D341Med (cell line): ENCODE data around the gene GGTLC2.
A peak's percentile ranks its signal among the peaks of the same experiment; 100 is the strongest.

Experiments used
- DNase-seq: peaks from one replicate; pipeline ENCODE4 v3.0.0; 2012; ENCODE audit warnings: low spot score

GGTLC2 gene

DNA sequence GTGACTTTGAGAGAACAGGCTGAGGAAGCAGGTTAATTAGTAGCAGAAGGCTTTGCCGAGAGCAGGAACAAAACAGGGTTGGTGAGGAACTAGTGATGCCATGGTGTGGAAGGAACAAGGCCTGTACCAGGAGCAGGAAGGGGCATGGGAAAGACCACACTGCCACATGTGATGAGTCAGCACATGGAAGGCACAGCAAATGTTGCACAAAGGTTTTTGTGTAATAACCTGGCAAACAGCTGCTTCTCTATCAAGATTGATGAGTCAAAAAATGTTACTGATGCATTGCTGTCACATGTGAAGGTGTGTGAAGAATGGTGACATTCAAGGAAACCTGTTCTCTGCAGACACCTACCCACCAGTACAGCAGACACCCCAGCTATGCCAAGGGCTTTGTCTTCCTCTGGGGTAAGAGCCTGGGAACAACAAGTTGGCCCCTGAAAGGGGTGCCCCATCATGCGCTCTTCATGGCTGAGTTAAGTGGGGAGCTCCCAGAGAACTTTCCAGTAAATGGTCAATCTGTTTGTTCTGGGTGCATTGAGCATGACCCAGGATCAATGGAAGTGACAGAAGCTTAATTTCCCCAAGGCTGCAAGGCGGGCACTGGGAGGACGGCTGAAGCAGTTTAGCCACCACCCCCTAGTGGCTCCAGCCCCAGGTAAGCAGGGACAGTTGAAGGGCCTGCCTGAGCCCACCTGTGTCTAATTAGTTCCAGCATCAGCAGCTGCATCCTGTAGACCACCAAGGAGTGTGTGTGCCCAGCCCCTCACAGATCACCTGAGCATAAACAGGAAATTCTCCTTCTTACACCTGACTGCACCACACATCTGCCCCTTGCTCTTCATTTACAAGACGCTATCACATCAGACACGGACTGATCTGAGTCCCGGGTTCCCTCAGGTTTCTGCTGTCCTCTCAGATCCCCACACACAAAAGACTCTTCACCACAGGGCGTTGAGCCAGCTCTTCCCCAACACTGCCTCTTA, 47.6 kb downstream of the GGTLC2 start:
- DNase-seq: no peak

DNA sequence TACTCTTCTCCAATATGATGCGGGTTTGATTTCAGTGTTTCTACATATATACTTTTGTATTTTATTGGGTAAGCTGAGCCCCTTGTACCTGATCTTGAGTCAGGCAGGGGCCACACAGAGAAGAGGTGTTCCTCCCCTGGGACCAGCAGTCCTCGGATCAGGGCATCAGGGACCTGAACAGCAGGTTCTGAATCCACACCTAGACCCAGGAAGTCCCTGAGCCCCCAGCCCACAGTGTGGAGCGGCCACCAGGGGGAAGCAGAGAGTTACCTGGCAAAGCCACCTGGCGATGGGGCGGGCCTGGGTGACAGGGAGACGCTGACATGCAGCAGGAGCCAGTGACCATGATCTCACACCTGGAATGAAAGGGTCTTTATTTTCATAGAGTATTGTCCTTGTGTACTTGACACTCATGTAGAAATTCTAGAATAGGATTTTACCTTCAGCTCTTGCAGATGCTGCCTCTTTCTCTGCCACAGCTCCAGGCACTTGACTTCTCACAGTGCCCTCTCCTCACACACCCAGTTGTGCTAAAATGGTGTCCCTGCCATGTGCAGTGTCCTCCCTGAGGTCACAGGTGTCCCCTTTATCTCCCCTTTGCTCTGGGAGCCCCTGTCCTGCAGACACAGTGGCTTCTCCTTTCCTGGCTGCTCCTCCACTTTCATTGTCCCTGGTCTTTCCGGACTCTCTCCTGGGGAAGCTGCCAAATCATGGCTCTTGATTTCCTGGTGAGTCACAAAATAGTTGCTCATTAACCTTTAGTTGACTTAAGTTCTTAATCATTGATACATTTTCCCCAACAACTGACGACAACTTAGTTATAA, 48.5 kb downstream of the GGTLC2 start:
- DNase-seq: peak; percentile 74

DNA sequence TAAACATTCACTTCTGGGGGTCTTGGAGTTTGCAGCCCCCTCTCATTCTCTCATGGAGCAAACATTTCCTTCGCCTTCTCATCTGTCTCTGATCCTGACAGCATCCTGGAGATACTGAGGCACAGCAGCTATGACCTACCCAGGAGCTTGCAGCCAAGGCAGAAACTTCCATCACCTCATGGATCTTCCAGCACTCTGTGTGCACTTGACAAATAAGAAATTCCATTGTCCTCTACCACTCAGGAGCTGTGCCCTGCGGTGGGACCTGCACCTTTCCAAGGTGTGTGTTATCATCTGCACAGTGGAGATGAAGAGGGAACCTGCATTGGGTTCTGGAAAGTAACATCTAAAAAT, 49.1 kb downstream of the GGTLC2 start:
- DNase-seq: no peak

DNA sequence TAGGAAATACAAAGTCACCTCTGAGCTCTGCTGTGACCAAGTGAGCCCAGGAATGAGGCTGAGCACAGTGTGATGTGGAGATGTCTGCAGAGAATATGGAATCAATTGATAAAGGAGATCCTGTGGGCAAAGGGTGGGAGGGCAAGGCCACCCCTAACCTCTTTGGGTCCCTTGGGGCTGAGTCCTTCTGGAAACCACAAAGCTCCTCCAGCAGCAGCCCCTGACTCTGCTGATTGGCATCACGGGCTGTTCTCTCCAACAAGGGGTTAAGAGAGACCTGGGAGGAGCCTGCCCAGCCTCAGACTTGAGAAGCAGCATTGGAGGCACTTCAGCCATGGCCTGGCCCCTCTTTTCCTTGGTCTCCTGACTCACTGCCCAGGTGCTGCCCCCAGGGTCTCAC, 49.7 kb downstream of the GGTLC2 start:
- no peak for DNase-seq

DNA sequence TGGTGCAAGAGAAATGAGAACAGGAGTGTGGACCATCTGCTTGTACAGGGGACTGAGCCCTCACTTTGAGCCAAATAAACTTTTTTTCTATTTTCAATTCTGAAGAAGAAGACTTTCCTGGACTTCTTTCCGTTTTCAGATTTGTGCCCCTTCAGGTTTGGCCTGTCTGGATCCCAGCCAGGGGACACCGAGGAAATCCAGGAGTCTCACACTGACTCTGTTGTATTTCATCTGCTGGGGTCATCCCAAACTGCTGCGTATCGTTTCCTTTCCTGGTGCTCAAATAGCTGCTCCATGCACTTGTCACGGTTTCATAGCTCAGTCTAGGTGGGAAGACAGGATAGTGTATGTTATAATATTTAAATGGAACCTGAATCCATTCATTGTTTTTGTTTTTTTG, 51.7 kb downstream of the GGTLC2 start:
- DNase-seq: no peak
